NCI-H2171 treated with DMSO at 0.1 percent for 48 hours (cell line): ENCODE data around the gene HEPACAM2.

Source experiments
- DNase-seq: peaks from one replicate; lab custom pipeline; 2025; lab: John Stamatoyannopoulos, UW

The HEPACAM2 gene

DNA sequence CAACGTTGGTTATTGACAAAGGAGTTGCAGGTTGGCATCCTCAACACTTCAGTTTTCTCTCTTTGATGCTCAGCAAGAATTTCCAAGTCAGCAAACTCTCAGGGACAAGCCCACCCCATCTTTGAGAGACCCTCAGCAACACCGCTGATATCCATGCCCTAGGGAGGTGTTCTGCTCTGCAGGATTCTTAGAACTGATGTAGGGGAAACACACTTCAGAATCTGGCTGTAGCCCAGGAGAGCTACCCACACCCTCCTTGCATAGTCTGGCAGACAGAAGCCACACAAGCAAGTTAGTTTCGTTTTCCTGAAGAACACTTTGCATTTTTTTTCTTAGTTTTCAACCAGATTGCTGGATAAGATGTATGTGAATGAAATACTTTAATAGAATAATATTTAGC is 78.9 kb downstream of the HEPACAM2 start:
- DNase-seq, result no peak

DNA sequence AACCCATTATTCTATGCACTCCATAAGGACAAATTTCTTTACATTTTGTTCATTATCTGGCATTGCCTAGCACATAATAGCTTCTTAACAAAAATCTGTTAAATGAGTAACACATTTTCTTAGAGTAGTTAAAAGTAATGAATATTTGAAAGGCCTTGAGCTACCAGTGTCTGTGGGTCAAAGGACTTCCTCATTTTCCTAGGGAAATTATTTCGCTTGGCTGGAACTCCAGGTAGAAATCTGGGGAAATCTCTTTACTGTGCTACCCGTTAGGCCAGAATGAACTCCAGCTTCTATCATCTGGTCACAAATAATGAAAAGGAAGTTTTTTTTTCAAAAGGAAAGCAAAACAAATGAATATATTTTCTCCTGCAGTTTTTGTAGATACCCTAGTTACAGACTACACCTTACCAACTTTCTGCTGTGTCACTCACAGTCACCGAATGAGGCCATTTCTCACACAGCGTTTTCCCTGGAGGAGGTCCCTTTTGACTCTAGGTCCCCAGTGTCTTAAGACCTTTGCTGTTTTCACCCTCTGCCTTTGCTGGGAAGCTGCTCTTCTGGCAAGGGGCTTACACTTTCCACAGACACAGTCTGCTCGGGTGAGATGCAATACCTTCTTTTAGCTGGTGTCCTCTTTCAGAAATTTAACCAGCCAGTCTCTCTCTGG is 79.7 kb downstream of the HEPACAM2 start:
- DNase-seq, result no peak

DNA sequence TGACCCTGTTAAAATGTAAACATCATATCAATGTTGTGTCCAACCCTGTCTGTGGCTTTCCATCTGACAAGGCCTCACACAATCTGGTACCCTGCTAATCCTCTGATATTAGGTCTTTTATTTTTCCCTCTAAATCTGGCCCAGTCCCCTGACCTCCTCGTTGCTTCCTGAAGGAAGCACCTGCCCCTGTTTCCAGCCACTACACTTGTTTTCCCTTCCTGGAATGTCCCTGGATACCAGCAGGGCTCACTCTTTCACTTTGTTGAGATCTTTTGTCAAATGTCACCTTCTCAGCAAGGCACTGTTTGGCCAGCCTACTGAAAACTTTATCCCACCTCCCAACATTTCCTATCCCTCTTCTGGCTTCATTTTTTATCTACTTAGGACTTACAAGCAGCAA is 80.2 kb downstream of the HEPACAM2 start:
- DNase-seq, result no peak

DNA sequence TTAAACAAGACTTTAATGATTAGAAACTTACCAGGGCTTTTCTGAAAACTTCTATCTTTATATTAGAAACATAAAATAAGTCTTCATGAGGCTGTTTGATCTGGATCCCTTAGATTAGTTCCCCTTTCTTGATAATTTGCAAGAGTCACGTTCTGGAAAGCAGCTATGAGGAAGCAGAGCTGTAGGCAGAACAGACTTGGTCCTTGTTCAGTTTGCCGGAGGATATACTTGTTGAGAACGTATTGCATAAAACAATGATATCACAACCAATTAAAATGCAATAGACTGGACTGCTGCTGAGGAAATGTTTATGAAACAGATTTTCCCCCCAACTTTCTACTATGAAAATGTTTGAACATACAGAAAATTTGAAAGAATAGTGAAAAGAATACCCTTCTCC is 80.9 kb downstream of the HEPACAM2 start:
- DNase-seq, result no peak

DNA sequence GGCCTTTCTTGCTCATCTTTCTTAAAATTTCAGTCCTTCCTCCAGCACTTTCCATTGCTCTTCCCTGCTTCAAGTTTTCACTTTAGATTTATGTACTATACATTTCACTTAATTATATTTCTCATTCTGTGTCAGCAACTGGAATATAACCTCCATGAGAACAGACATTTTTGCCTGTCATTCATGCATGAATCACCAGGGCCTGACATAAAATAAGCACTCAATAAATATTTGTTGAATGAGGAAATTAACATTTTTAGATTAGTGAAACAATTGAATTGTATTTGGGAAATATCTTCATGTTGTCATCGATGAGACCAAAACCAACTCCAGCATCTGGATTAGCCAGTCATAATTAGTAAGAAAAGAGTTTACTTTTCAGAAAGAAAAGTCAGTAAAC is 84.1 kb downstream of the HEPACAM2 start:
- no peak for DNase-seq

- no peak for DNase-seq
Observed at GRCh38 chr7:93140582-93141191, 85.6 kb downstream of the HEPACAM2 start.

DNA sequence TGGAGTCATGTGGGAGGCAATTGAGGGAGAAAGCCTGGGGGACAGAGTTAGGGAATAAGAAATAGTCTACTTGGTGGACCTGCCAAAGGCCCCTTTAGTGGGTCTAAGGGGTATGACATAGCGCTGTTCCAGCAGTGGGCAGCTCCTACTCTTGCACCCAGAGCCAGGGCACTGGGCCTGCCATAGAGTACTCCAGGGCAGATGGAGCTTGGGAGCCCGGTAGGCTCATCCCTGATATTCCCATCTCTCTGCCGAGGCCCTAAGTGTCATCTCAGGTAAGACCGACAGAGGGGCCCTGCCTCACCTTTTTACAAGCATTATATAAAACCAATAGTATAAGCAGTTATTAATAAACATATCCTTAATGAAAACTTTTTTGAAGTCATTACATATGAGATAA is 87.7 kb downstream of the HEPACAM2 start:
- DNase-seq, result no peak
